Suprapubic skin (tissue), 3 donors: ENCODE results near the gene XIRP1.

Experiments
- CTCF ChIP-seq, 2 donors: fragments of 200-600 bp in 1 of 2; fragments of 450-650 bp in 1 of 2; sonication (generic) in 1 of 2; IDR thresholded peaks; one replicate each; pipeline ENCODE4 v1.5.1; 2016 to 2019; ENCODE audit warnings: antibody characterized with exemption in 2 of 2, mild to moderate bottlenecking in 1 of 2, moderate library complexity in 1 of 2
- EP300 ChIP-seq: sonication (generic); formaldehyde crosslinking; IDR thresholded peaks from one replicate; pipeline ENCODE4 v1.6.1; 2017; ENCODE audit warnings: antibody characterized with exemption
- POLR2A ChIP-seq, 2 donors: fragments of 450-650 bp; IDR thresholded peaks; one replicate each; pipeline ENCODE4 v1.6.1; 2017; ENCODE audit warnings: antibody characterized with exemption in 2 of 2, mild to moderate bottlenecking in 2 of 2, moderate library complexity in 2 of 2

- no peak for TF ChIP-seq CTCF (IDR thresholded peaks at IDR 0.05)
- no peak for TF ChIP-seq POLR2A (IDR thresholded peaks at IDR 0.05)
- TF ChIP-seq EP300: no peak
These were observed 38.1 kb upstream of the XIRP1 start for GRCh38 chr3:39230453-39230852.
